K562 (cell line): Measurements from ENCODE around the gene MDH1B. TPM values are rescaled to one million over a fixed set of nuclear protein-coding genes. Genes with fewer than 3 reads are reported as not detected.
A peak's percentile ranks its signal among the peaks of the same experiment; 100 is the strongest.

Experiments used
- ATAC-seq: fragments of 200-7000 bp; cut with Tn5 transposase; 3 replicates; pipeline ENCODE4 v1.9.1; 2020; ENCODE audit warnings: moderate library complexity
- Bru-seq: library from RNA; stranded (reverse); fragments of 400-500 nt; gene quantifications from one replicate; lab custom pipeline; 2021; lab: Mats Ljungman, UMichigan
- BruChase-seq, 2 experiments: library from RNA; stranded (reverse); fragments of 400-500 nt; gene quantifications; one replicate each; lab custom pipeline; 2021; lab: Mats Ljungman, UMichigan
- BruUV-seq: library from RNA; stranded (reverse); fragments of 400-500 nt; replicated peaks from 2 replicates; lab custom pipeline; 2021; lab: Mats Ljungman, UMichigan
- CTCF ChIA-PET: fragments of 300-600 bp; formaldehyde crosslinking; extraction: SDS; loops from one replicate; lab custom pipeline; 2021; ENCODE audit warnings: low intra/inter-chr PET ratio; lab: Yijun Ruan, JAX
- POLR2A ChIA-PET: fragments of 300-600, 350-650 bp; sonication (Branson Sonifier 250); formaldehyde crosslinking; extraction: SDS; loops from one replicate; lab custom pipeline; 2021; ENCODE audit warnings: antibody characterized with exemption, inconsistent platforms; lab: Yijun Ruan, JAX
- DNase-seq, 4 experiments: peaks; one replicate each; pipeline versions ENCODE4 v3.0.0 to v3.0.0-alpha.2; 2011 to 2018; ENCODE audit warnings: low spot score in 3 of 4, mixed read lengths in 3 of 4; ENCODE audit errors: extremely low read depth in 1 of 4
- FAIRE-seq: peaks from 2 replicates; lab custom pipeline; 2011; peaks lifted over from hg19 to GRCh38; lab: Jason Lieb, UNC
- H2AFZ ChIP-seq: 2 replicates; pipeline ENCODE4 v1.6.0; 2011; ENCODE audit warnings: low read depth, low read length, control low read depth, inconsistent platforms
- H3K27ac ChIP-seq: fragments of 200-600 bp; 3 replicates; pipeline ENCODE4 v1.8.0; 2011; ENCODE audit warnings: low read depth, mild to moderate bottlenecking, control low read depth, inconsistent platforms, low read length, moderate library complexity, mixed read lengths; ENCODE audit errors: extremely low read depth
- H3K27me3 ChIP-seq, 2 experiments: fragments of 300-600 bp in 1 of 2; 2 replicates in 1 of 2; 3 replicates in 1 of 2; pipeline versions ENCODE4 v1.6.0 to v1.8.0; 2011; ENCODE audit warnings: inconsistent platforms in 2 of 2, low read length in 2 of 2, mild to moderate bottlenecking in 1 of 2, mixed read lengths in 1 of 2, moderate library complexity in 1 of 2; ENCODE audit not compliant: control insufficient read depth in 2 of 2, insufficient read depth in 2 of 2
- H3K36me3 ChIP-seq: fragments of 300-600 bp; 3 replicates; pipeline ENCODE4 v1.8.0; 2011; ENCODE audit warnings: mild to moderate bottlenecking, low read length, inconsistent platforms; ENCODE audit not compliant: control insufficient read depth, insufficient read depth
- H3K4me1 ChIP-seq, 2 experiments: fragments of 200-600 bp in 1 of 2; replicated peaks in 1 of 2; 2 replicates in 1 of 2; 3 replicates in 1 of 2; pipeline versions ENCODE4 v1.5.1 to v1.8.0; 2011; ENCODE audit warnings: inconsistent platforms in 2 of 2, low read length in 2 of 2, mild to moderate bottlenecking in 1 of 2, mixed read lengths in 1 of 2, moderate library complexity in 1 of 2; ENCODE audit not compliant: control insufficient read depth in 2 of 2, insufficient read depth in 2 of 2
- H3K4me2 ChIP-seq: 2 replicates; pipeline ENCODE4 v1.6.1; 2011; ENCODE audit warnings: low read length, control low read depth, inconsistent platforms, mixed read lengths; ENCODE audit not compliant: insufficient read depth
- H3K4me3 ChIP-seq: fragments of 200-600 bp; sonication (generic), shearing (Covaris generic); 2 replicates; pipeline ENCODE4 v1.5.1; 2016; ENCODE audit warnings: control low read depth, inconsistent platforms
- H3K79me2 ChIP-seq: fragments of 200-600 bp; 3 replicates; pipeline ENCODE4 v1.8.0; 2011; ENCODE audit warnings: low read length, inconsistent platforms; ENCODE audit not compliant: control insufficient read depth, insufficient read depth
- H3K9ac ChIP-seq, 2 experiments: 2 replicates each; pipeline versions ENCODE4 v1.6.0 to v1.6.1; 2011; ENCODE audit warnings: low read depth in 2 of 2, low read length in 2 of 2, control low read depth in 1 of 2, inconsistent platforms in 1 of 2, mild to moderate bottlenecking in 1 of 2, mixed read lengths in 1 of 2; ENCODE audit not compliant: insufficient read depth in 1 of 2
- H3K9me1 ChIP-seq: one replicate; pipeline ENCODE4 v1.6.0; 2011; ENCODE audit warnings: inconsistent platforms, mild to moderate bottlenecking, low read length, moderate library complexity; ENCODE audit not compliant: control insufficient read depth, insufficient read depth
- H3K9me3 ChIP-seq: replicated peaks from 2 replicates; pipeline ENCODE4 v1.5.1; 2011; ENCODE audit warnings: low read depth, low read length, inconsistent platforms; ENCODE audit not compliant: control insufficient read depth, insufficient read depth
- H4K20me1 ChIP-seq: replicated peaks from 2 replicates; pipeline ENCODE4 v1.6.1; 2011; ENCODE audit warnings: low read length, inconsistent platforms, mixed read lengths; ENCODE audit not compliant: control insufficient read depth, insufficient read depth
- BRD9 ChIP-seq: fragments of 450-650 bp; IDR thresholded peaks from 2 replicates; pipeline ENCODE4 v1.6.1; 2018; ENCODE audit warnings: low read depth; ENCODE audit not compliant: partially characterized antibody
- CREB3L1 ChIP-seq: fragments of 450-650 bp; IDR thresholded peaks from 2 replicates; pipeline ENCODE4 v1.6.1; 2014; ENCODE audit warnings: low read depth, mild to moderate bottlenecking, moderate library complexity, borderline replicate concordance
- HNRNPLL ChIP-seq: fragments of 200-400 bp; formaldehyde crosslinking; IDR thresholded peaks from 2 replicates; pipeline ENCODE4 v1.6.1; 2017; ENCODE audit warnings: low read length, low read depth, mild to moderate bottlenecking; ENCODE audit not compliant: poor library complexity, severe bottlenecking
- KAT7 ChIP-seq: sonication (generic); formaldehyde crosslinking; IDR thresholded peaks from 2 replicates; pipeline ENCODE4 v1.8.0; 2022; ENCODE audit warnings: missing genetic modification reagents, mild to moderate bottlenecking, borderline replicate concordance
- NR4A1 ChIP-seq, 2 experiments: fragments of 250-450 bp in 1 of 2; fragments of 450-650 bp in 1 of 2; sonication (Bioruptor Pico) in 1 of 2; IDR thresholded peaks; 2 replicates each; pipeline versions ENCODE4 v1.4.0 to v1.6.1; 2016 to 2020; ENCODE audit warnings: mild to moderate bottlenecking in 2 of 2, missing compliant biosample characterization in 1 of 2, missing genetic modification characterization in 1 of 2, moderate library complexity in 1 of 2
- NUFIP1 ChIP-seq: fragments of 450-650 bp; IDR thresholded peaks from 2 replicates; pipeline ENCODE4 v1.6.1; 2018; ENCODE audit not compliant: partially characterized antibody
- PHF20 ChIP-seq: fragments of 450-650 bp; IDR thresholded peaks from 2 replicates; pipeline ENCODE4 v1.6.1; 2018; ENCODE audit not compliant: partially characterized antibody
- PML ChIP-seq: IDR thresholded peaks from 2 replicates; pipeline ENCODE4 v1.6.1; 2012; ENCODE audit warnings: low read length, inconsistent platforms
- POLR2B ChIP-seq: fragments of 450-650 bp; IDR thresholded peaks from 2 replicates; pipeline ENCODE4 v1.6.1; 2018; ENCODE audit warnings: low read depth; ENCODE audit not compliant: partially characterized antibody
- POLR2G ChIP-seq: fragments of 200-400 bp; formaldehyde crosslinking; IDR thresholded peaks from 2 replicates; pipeline ENCODE4 v1.6.1; 2017; ENCODE audit warnings: low read depth, mild to moderate bottlenecking, antibody characterized with exemption, low read length, moderate library complexity
- TAF1 ChIP-seq: IDR thresholded peaks from 2 replicates; pipeline ENCODE4 v1.6.1; 2011; ENCODE audit warnings: mild to moderate bottlenecking, low read length, moderate library complexity; ENCODE audit not compliant: insufficient read depth, control insufficient read depth, severe bottlenecking; ENCODE audit errors: extremely low read depth
- TEAD1 ChIP-seq, 2 experiments: fragments of 450-650 bp in 1 of 2; sonication (generic) in 1 of 2; formaldehyde crosslinking; IDR thresholded peaks; 2 replicates each; pipeline versions ENCODE4 v1.4.0 to v1.8.0; 2020 to 2022; ENCODE audit warnings: mild to moderate bottlenecking in 2 of 2, missing genetic modification reagents in 1 of 2
- TEAD2 ChIP-seq: fragments of 450-650 bp; IDR thresholded peaks from 2 replicates; pipeline ENCODE4 v1.6.1; 2016; ENCODE audit warnings: missing genetic modification characterization, control low read depth, missing compliant biosample characterization
- ZNF766 ChIP-seq: fragments of 200-800 bp; sonication (Bioruptor generic); conservative IDR thresholded peaks from 2 replicates; pipeline ENCODE4 v1.6.1; 2016; ENCODE audit warnings: missing genetic modification characterization, missing compliant biosample characterization
- WGBS: fragments of 100-300 bp; shearing (Covaris generic); methylation state at CpG from one replicate; pipeline ENCODE4 v1.1.6; 2016; ENCODE audit warnings: low coverage, mixed read lengths; ENCODE audit not compliant: insufficient coverage; ENCODE audit errors: missing lambda C conversion rate; 5-methylcytosine and 5-hydroxymethylcytosine counted together
- in situ Hi-C: fragments of 300-500 bp; cut with MboI; formaldehyde crosslinking; loops from 4 replicates; pipeline ENCODE4 v1.15.0; 2018; ENCODE audit warnings: inconsistent platforms, mixed read lengths
- intact Hi-C: fragments of 100-400 bp; cut with micrococcal nuclease; formaldehyde crosslinking; loops from 2 replicates; pipeline ENCODE4 v1.14.2; 2022
- long read RNA-seq, 3 experiments: library from polyadenylated mRNA in 2 of 3; library from RNA in 1 of 3; unstranded in 2 of 3; stranded (forward) in 1 of 3; transcript quantifications; one replicate each; pipeline ENCODE4 v2.0.0, GENCODE V29; 2019 to 2022
- polyA minus RNA-seq, 3 experiments: library from RNA; depleted of rRNA, polyadenylated mRNA; stranded (reverse); fragments of >200 nt; gene quantifications; 2 replicates each; pipeline ENCODE4 v1.2.3, GENCODE V29; 2011
- polyA plus RNA-seq, 8 experiments: library from polyadenylated mRNA; depleted of rRNA in 4 of 8; stranded (reverse) in 5 of 8; unstranded in 3 of 8; fragments of >200 nt; fragmentation: Nextera tagmentation in 2 of 8; fragmentation: Illumina TruSeq in 1 of 8; extraction: Ambion mirVana in 2 of 8; extraction: Trizol in 1 of 8; gene quantifications; 2 replicates each; pipeline versions ENCODE4 v1.2.1 to v1.2.3, GENCODE V29; 2011 to 2014; ENCODE audit warnings: inconsistent platforms in 1 of 8, missing spikeins in 1 of 8
- total RNA-seq, 7 experiments: library from RNA; depleted of rRNA in 6 of 7; stranded (reverse); fragments of >200 nt in 6 of 7; fragmentation: Illumina TruSeq in 2 of 7; extraction: Trizol in 2 of 7; gene quantifications; 2 replicates each; pipeline versions ENCODE4 v1.2.1 to v1.2.3, GENCODE V29; 2011 to 2021; ENCODE audit warnings: low replicate concordance in 1 of 7

MDH1B gene
- 0.39 TPM in 1 of 2 replicates, not detected in the other for total RNA-seq (2011; cell fraction: chromatin; rRNA removed; ENCODE audit: low replicate concordance)
- total RNA-seq (2011; cell fraction: nucleolus; rRNA removed): not detected in 2 replicates
- not detected in 2 replicates for total RNA-seq (2011; cell fraction: nucleoplasm; rRNA removed)
- total RNA-seq (2014; rRNA removed) (0.08 TPM in 1 of 2 replicates, not detected in the other), total RNA-seq (2014; rRNA removed; fragmentation: Illumina TruSeq; extraction: Trizol) (0.15 TPM in 1 of 2 replicates, not detected in the other), total RNA-seq (2015; rRNA removed; fragmentation: Illumina TruSeq; extraction: Trizol) (0.08 TPM in 1 of 2 replicates, not detected in the other), total RNA-seq (2021) (0.07 TPM in 1 of 2 replicates, not detected in the other), polyA plus RNA-seq (2011; rRNA removed) (0.06 and 0.08 TPM in 2 replicates), polyA plus RNA-seq (2014; fragmentation: Illumina TruSeq; extraction: Trizol) (0.14 TPM in 1 of 2 replicates, not detected in the other), polyA plus RNA-seq (2014; fragmentation: Nextera tagmentation; extraction: Ambion mirVana) (under 1 TPM in 1 of 2 experiments, not detected in 1; 0.14 TPM), polyA plus RNA-seq (2014; rRNA removed) (0.16 TPM in 1 of 2 replicates, not detected in the other), polyA minus RNA-seq (2011; rRNA and poly(A)+ RNA removed) (not detected in 2 replicates), Bru-seq, nascent RNA (percentile 16 among the genes with signal in this experiment), BruChase-seq, experiment 1, labeled RNA remaining after a 2-hour chase (percentile 7 among the genes with signal in this experiment), BruChase-seq, experiment 2, labeled RNA remaining after a 6-hour chase (percentile 4 among the genes with signal in this experiment)
- polyA plus RNA-seq (2011; cell fraction: cytosol; rRNA removed): not detected in 2 replicates
- 0.07 TPM in 1 of 2 replicates, not detected in the other for polyA plus RNA-seq (2011; cell fraction: nucleus; rRNA removed)
- 0.08 and 0.11 TPM in 2 replicates for polyA plus RNA-seq (2012)
- polyA minus RNA-seq (2011; cell fraction: cytosol; rRNA and poly(A)+ RNA removed): not detected in 2 replicates
- 0.13 and 0.33 TPM in 2 replicates for polyA minus RNA-seq (2011; cell fraction: nucleus; rRNA and poly(A)+ RNA removed)
- long read RNA-seq, experiment 1: 0 reads
- long read RNA-seq, experiment 2: 0 reads
- long read RNA-seq, experiment 3: 0 reads

- under 1% methylated on average over 37 of the region's 46 CpGs for WGBS
- H3K4me3 ChIP-seq: peak within 1 kb of the TSS; percentile 57
- H3K27ac ChIP-seq: peak within 1 kb of the TSS; percentile 91
- in situ Hi-C loops: no loop called here
- H2AFZ ChIP-seq: peak within 1 kb of the TSS; percentile 100
- intact Hi-C loops: no loop called here
- H3K9me1 ChIP-seq: no peaks in the 10 kb centered on the region
- FAIRE-seq: peak; percentile 90
- peaks cover 3% of the 10 kb centered on the region in 2 experiments; a peak in 3 of 5 replicates for H3K4me1 ChIP-seq
- ATAC-seq: peak; percentile 96
- POLR2A ChIA-PET: interaction anchor here (0.5 to 0.6 kb wide), 2 partner anchors 138 to 765 kb away, joined by 3 to 5 read pairs; no protein-coding TSS in a partner anchor
- H3K4me2 ChIP-seq: peak within 1 kb of the TSS; percentile 87
- CTCF ChIA-PET: no interaction called here
- no peaks in the 10 kb centered on the region for H3K9me3 ChIP-seq
- no TSS peak for BruUV-seq
- peak; percentile 72 to 84 (median 77) for DNase-seq
- no peaks in the 10 kb centered on the region for H4K20me1 ChIP-seq
- H3K36me3 ChIP-seq: peaks cover 35% of the 10 kb centered on the region
- H3K27me3 ChIP-seq: no peaks in the 10 kb centered on the region
- peak within 1 kb of the TSS; percentile 91 to 94 for H3K9ac ChIP-seq
- peaks cover 38% of the 10 kb centered on the region for H3K79me2 ChIP-seq
- TF ChIP-seq HNRNPLL (peak; percentile 63), TEAD1 (CRISPR knock-in tag; IDR thresholded peaks at IDR 0.05) (0 out of 4 replicates have a peak, but pooled peaks of 1 of the 2 experiments have one; percentile 44), TAF1 (peak; percentile 88), NR4A1 (CRISPR knock-in tag; IDR thresholded peaks at IDR 0.05) (no peak), NR4A1 (tag; IDR thresholded peaks at IDR 0.05) (no peak), BRD9 (no peak), CREB3L1 (peak; percentile 68; the same call in 1 of the 2 replicates), POLR2G (peak; percentile 45; the same call in 1 of the 2 replicates), ZNF766 (CRISPR knock-in tag) (no peak), PML (0 out of 2 replicates have a peak, but pooled peaks have one; percentile 38), PHF20 (peak; percentile 83), NUFIP1 (no peak), POLR2B (peak; percentile 69), TEAD2 (no peak; the same call in 1 of the 2 replicates), KAT7 (peak; percentile 68; the same call in 1 of the 2 replicates)
These were observed at the start of gene MDH1B, which contains the start of gene FASTKD2 for GRCh38 chr2:206765242-206766056. Gene MDH1B, minus strand, starts transcription at chr2:206765328. Its CDS starts 57 bp downstream, at chr2:206765271. Gene FASTKD2, plus strand, starts transcription at chr2:206765606. Its CDS starts 1,088 bp downstream, at chr2:206766694.
